Measurements from ENCODE around the gene GALNT16. TPM values are rescaled to one million over a fixed set of nuclear protein-coding genes. Genes with fewer than 3 reads are reported as not detected.

GALNT16 gene
- total RNA-seq, 4 donors from 2014 or later: 5.8 to 18.4 (median 10.5) TPM

GRCh38 chr14:69323266-69323998, 63.5 kb downstream of the GALNT16 start:
- no peak overlapping the region for H3K27ac ChIP-seq (replicated peaks in 1 of 4)
- intact Hi-C loops (cut with DNase I): no loop called here
- H3K4me1 ChIP-seq: no peaks in the 10 kb centered on the region
- H3K36me3 ChIP-seq: peaks cover 0 to 30% (median 4%) of the 10 kb centered on the region in 4 donors
- H3K27me3 ChIP-seq: no peaks in the 10 kb centered on the region
- no peaks in the 10 kb centered on the region for H3K9me3 ChIP-seq
- TF ChIP-seq CTCF (IDR thresholded peaks at IDR 0.05) (no peak), EP300 (IDR thresholded peaks at IDR 0.05) (no peak), POLR2AphosphoS5 (IDR thresholded peaks at IDR 0.05) (no peak), POLR2A (IDR thresholded peaks at IDR 0.05; ENCODE audit: low read depth) (no peak)
- H3K4me3 ChIP-seq: no peak overlapping the region
- no peak for DNase-seq (ENCODE audit: extremely low spot score)
- WGBS: 87% methylated on average over 9 of the region's 11 CpGs

GRCh38 chr14:69323999-69324282, 64.0 kb downstream of the GALNT16 start:
- H3K36me3 ChIP-seq: peaks cover 0 to 33% (median 4%) of the 10 kb centered on the region in 4 donors
- no peak for TF ChIP-seq CTCF (IDR thresholded peaks at IDR 0.05)
- TF ChIP-seq POLR2AphosphoS5 (IDR thresholded peaks at IDR 0.05): no peak
- TF ChIP-seq EP300 (IDR thresholded peaks at IDR 0.05): no peak
- TF ChIP-seq POLR2A (IDR thresholded peaks at IDR 0.05; ENCODE audit: low read depth): no peak
- H3K4me1 ChIP-seq: no peaks in the 10 kb centered on the region
- intact Hi-C loops (cut with DNase I): no loop called here
- H3K9me3 ChIP-seq: no peaks in the 10 kb centered on the region
- no peak overlapping the region for H3K4me3 ChIP-seq
- no peak for DNase-seq (ENCODE audit: extremely low spot score)
- WGBS: 100% methylated on average over 1 of the region's 1 CpG
- no peaks in the 10 kb centered on the region for H3K27me3 ChIP-seq
- no peak overlapping the region for H3K27ac ChIP-seq (replicated peaks in 1 of 4)

GRCh38 chr14:69324341-69324931, 64.5 kb downstream of the GALNT16 start:
- no peak for DNase-seq (ENCODE audit: extremely low spot score)
- peaks cover 0 to 33% (median 4%) of the 10 kb centered on the region in 4 donors for H3K36me3 ChIP-seq
- WGBS: 93% methylated on average over 5 of the region's 9 CpGs
- no peak for TF ChIP-seq CTCF (IDR thresholded peaks at IDR 0.05)
- no peak for TF ChIP-seq EP300 (IDR thresholded peaks at IDR 0.05)
- TF ChIP-seq POLR2AphosphoS5 (IDR thresholded peaks at IDR 0.05): no peak
- no peak for TF ChIP-seq POLR2A (IDR thresholded peaks at IDR 0.05; ENCODE audit: low read depth)
- no peaks in the 10 kb centered on the region for H3K27me3 ChIP-seq
- H3K27ac ChIP-seq (replicated peaks in 1 of 4): no peak overlapping the region
- H3K4me3 ChIP-seq: no peak overlapping the region
- H3K4me1 ChIP-seq: no peaks in the 10 kb centered on the region
- intact Hi-C loops (cut with DNase I): no loop called here
- H3K9me3 ChIP-seq: no peaks in the 10 kb centered on the region

GRCh38 chr14:69325086-69325485, 65.1 kb downstream of the GALNT16 start:
- WGBS: 95% methylated on average over 8 of the region's 8 CpGs
- Histone ChIP-seq H3K36me3 (peaks cover 0 to 33% (median 4%) of the 10 kb centered on the region in 4 donors), H3K27ac (replicated peaks in 1 of 4) (no peak overlapping the region), H3K4me1 (no peaks in the 10 kb centered on the region), H3K27me3 (no peaks in the 10 kb centered on the region), H3K9me3 (no peaks in the 10 kb centered on the region), H3K4me3 (no peak overlapping the region)
- intact Hi-C loops (cut with DNase I): no loop called here
- no peak for DNase-seq (ENCODE audit: extremely low spot score)
- TF ChIP-seq CTCF (IDR thresholded peaks at IDR 0.05): no peak
- no peak for TF ChIP-seq POLR2AphosphoS5 (IDR thresholded peaks at IDR 0.05)
- no peak for TF ChIP-seq EP300 (IDR thresholded peaks at IDR 0.05)
- TF ChIP-seq POLR2A (IDR thresholded peaks at IDR 0.05; ENCODE audit: low read depth): no peak

All from esophagus muscularis mucosa (tissue), 4 donors.